ENCODE measurements around the gene ZNF346. TPM values are rescaled to one million over a fixed set of nuclear protein-coding genes. Genes with fewer than 3 reads are reported as not detected.

Gene ZNF346
- total RNA-seq, 4 donors from 2014 or later = 8.4 to 21.6 (median 16.3) TPM

GRCh38 chr5:177085985-177086653 lies 63.6 kb downstream of the ZNF346 start:
- intact Hi-C loops (cut with DNase I; ENCODE audit: low total_unique reads) = no loop called here
- DNase-seq (ENCODE audit: low spot score in 2 of 2) = peak in 1 of 2 donors; percentile 43
- no peak for TF ChIP-seq POLR2A (IDR thresholded peaks at IDR 0.05)
- TF ChIP-seq, protein P1, sequence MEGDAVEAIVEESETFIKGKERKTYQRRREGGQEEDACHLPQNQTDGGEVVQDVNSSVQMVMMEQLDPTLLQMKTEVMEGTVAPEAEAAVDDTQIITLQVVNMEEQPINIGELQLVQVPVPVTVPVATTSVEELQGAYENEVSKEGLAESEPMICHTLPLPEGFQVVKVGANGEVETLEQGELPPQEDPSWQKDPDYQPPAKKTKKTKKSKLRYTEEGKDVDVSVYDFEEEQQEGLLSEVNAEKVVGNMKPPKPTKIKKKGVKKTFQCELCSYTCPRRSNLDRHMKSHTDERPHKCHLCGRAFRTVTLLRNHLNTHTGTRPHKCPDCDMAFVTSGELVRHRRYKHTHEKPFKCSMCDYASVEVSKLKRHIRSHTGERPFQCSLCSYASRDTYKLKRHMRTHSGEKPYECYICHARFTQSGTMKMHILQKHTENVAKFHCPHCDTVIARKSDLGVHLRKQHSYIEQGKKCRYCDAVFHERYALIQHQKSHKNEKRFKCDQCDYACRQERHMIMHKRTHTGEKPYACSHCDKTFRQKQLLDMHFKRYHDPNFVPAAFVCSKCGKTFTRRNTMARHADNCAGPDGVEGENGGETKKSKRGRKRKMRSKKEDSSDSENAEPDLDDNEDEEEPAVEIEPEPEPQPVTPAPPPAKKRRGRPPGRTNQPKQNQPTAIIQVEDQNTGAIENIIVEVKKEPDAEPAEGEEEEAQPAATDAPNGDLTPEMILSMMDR (IDR thresholded peaks at IDR 0.05) = no peak
- no peak overlapping the region for H3K4me3 ChIP-seq (ENCODE audit: low read depth, poor library complexity, severe bottlenecking)
- 39 to 43% methylated on average over 12 to 13 of the region's 13 CpGs for WGBS, 2 donors

- peak in 1 of 2 donors; percentile 91 for DNase-seq (ENCODE audit: low spot score in 2 of 2)
- WGBS, 2 donors = 0% methylated on average over 15 of the region's 68 CpGs; no CpG with 5 or more reads in 1 of the 2 donors
Measured at GRCh38 chr5:177086654-177087397, 64.3 kb downstream of the ZNF346 start, which contains the start of gene FGFR4. FGFR4 (plus strand) TSS chr5:177086915; CDS start chr5:177089603, 2,688 bp downstream.

GRCh38 chr5:177087398-177088005 lies 65.0 kb downstream of the ZNF346 start:
- intact Hi-C loops (cut with DNase I; ENCODE audit: low total_unique reads) = no loop called here
- 23 to 44% methylated on average over 14 to 23 of the region's 23 CpGs for WGBS, 2 donors
- DNase-seq (ENCODE audit: low spot score in 2 of 2) = no peak
- TF ChIP-seq POLR2A (IDR thresholded peaks at IDR 0.05) = no peak
- TF ChIP-seq, protein P1 (IDR thresholded peaks at IDR 0.05) = no peak
- H3K4me3 ChIP-seq (ENCODE audit: low read depth, poor library complexity, severe bottlenecking) = no peak overlapping the region

More at GRCh38 chr5:177086654-177087397, 64.3 kb downstream of the ZNF346 start, which contains the start of gene FGFR4:
- TF ChIP-seq POLR2A (IDR thresholded peaks at IDR 0.05) = no peak
- TF ChIP-seq, protein P1 (IDR thresholded peaks at IDR 0.05) = peak in 1 of 3 donors; percentile 80
- intact Hi-C loops (cut with DNase I; ENCODE audit: low total_unique reads) = no loop called here
- H3K4me3 ChIP-seq (ENCODE audit: low read depth, poor library complexity, severe bottlenecking) = no peak within 1 kb of the TSS

DNA sequence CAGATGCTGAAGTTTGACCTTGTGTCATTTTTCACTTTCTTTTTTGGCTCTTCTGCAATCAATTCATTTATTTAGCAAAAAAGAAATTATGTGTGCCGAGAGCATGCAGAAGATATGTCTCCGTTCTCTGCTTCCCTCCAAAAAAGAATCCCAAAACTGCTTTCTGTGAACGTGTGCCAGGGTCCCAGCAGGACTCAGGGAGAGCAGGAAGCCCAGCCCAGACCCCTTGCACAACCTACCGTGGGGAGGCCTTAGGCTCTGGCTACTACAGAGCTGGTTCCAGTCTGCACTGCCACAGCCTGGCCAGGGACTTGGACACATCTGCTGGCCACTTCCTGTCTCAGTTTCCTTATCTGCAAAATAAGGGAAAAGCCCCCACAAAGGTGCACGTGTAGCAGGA lies 66.6 kb downstream of the ZNF346 start:
- no peak for DNase-seq (ENCODE audit: low spot score in 2 of 2)
- intact Hi-C loops (cut with DNase I; ENCODE audit: low total_unique reads) = no loop called here
- WGBS, 2 donors = 54 to 61% methylated on average over 5 of the region's 5 CpGs
- TF ChIP-seq, protein P1 (IDR thresholded peaks at IDR 0.05) = no peak
- TF ChIP-seq POLR2A (IDR thresholded peaks at IDR 0.05) = no peak
- H3K4me3 ChIP-seq (ENCODE audit: low read depth, poor library complexity, severe bottlenecking) = no peak overlapping the region

- H3K4me3 ChIP-seq (ENCODE audit: low read depth, poor library complexity, severe bottlenecking) = no peak overlapping the region
- intact Hi-C loops (cut with DNase I; ENCODE audit: low total_unique reads) = no loop called here
- 79 to 81% methylated on average over 17 to 18 of the region's 21 CpGs for WGBS, 2 donors
- DNase-seq (ENCODE audit: low spot score in 2 of 2) = no peak
- TF ChIP-seq, protein P1 (IDR thresholded peaks at IDR 0.05) = no peak
- no peak for TF ChIP-seq POLR2A (IDR thresholded peaks at IDR 0.05)
Measured at GRCh38 chr5:177089825-177090641, 67.5 kb downstream of the ZNF346 start.

Data from lower leg skin (tissue), 4 donors.